T-helper 17 cell (primary cell): ENCODE results near the gene TRIM39. TPM values are rescaled to one million over a fixed set of nuclear protein-coding genes. Genes with fewer than 3 reads are reported as not detected.

Experiments
- ATAC-seq: fragments of 150-1000 bp; cut with Tn5 transposase; 2 replicates; pipeline ENCODE4 v1.10.0; 2021; ENCODE audit warnings: mild to moderate bottlenecking, moderate library complexity
- DNase-seq, 3 donors: peaks; one replicate each; pipeline versions ENCODE4 v3.0.0 to v3.0.0-alpha.2; 2020 to 2021
- H3K9me3 ChIP-seq: one replicate; pipeline ENCODE4 v1.7.0; 2013; ENCODE audit warnings: low read length, mild to moderate bottlenecking; ENCODE audit not compliant: control insufficient read depth, poor library complexity, severe bottlenecking
- H3K27ac Mint-ChIP-seq: one replicate; pipeline ENCODE4 v1.8.0; 2022; ENCODE audit warnings: mild to moderate bottlenecking, moderate library complexity, mixed read lengths
- H3K27me3 Mint-ChIP-seq: one replicate; pipeline ENCODE4 v1.8.0; 2022; ENCODE audit warnings: mixed read lengths
- H3K36me3 Mint-ChIP-seq: one replicate; pipeline ENCODE4 v1.8.0; 2022; ENCODE audit warnings: low read depth, mixed read lengths
- H3K4me1 Mint-ChIP-seq: one replicate; pipeline ENCODE4 v1.8.0; 2022; ENCODE audit warnings: mild to moderate bottlenecking, mixed read lengths
- H3K4me3 Mint-ChIP-seq: one replicate; pipeline ENCODE4 v1.8.0; 2022; ENCODE audit warnings: mild to moderate bottlenecking, moderate library complexity, mixed read lengths
- total RNA-seq, 4 donors: library from RNA in 2 of 4; stranded (reverse) in 2 of 4; gene quantifications; one replicate each; pipeline ENCODE4 v1.2.3 and lab custom pipeline; 2022 to 2026

Gene TRIM39
- total RNA-seq, 2 donors from 2014 or later = 41.4 to 47.3 TPM

DNA sequence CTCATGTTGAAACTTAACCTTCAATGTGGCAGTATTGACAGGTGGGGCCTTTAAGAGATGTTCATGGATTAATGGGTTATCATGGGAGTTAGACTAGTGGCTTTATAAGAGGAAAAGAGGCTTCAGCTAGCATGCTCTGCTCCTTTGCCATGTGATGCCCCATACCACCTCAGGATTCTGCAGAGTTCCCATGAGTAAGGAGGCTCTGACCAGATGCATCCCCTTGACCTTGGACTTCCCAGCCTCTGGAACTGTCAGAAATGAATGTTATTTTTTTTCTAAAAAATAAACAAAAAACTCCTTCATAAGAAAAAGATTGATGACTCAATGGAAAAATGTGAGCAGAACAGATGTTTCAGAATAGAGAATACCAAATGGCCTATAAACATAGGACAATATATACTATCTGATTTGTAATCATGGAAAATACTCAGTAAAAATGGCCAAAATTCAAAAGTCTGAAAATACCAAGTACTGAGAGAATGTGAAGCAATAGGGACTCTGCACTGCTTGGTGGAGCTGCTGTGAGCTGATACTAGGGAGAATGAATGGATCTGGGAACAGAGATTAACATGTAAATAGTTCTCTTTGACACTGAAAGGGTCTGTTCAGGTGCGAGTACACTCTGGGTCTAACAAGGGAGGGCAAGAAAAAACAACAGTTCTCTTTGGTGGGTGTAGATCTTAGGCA is 7.4 kb upstream of the TRIM39 start:
- Mint-ChIP-seq H3K27me3 (no peaks in the 10 kb centered on the region), H3K27ac (no peak overlapping the region), H3K4me1 (peaks cover 39% of the 10 kb centered on the region), H3K36me3 (peaks cover 4% of the 10 kb centered on the region), H3K4me3 (no peak overlapping the region)
- H3K9me3 ChIP-seq = no peaks in the 10 kb centered on the region
- ATAC-seq = no peak
- no peak for DNase-seq

DNA sequence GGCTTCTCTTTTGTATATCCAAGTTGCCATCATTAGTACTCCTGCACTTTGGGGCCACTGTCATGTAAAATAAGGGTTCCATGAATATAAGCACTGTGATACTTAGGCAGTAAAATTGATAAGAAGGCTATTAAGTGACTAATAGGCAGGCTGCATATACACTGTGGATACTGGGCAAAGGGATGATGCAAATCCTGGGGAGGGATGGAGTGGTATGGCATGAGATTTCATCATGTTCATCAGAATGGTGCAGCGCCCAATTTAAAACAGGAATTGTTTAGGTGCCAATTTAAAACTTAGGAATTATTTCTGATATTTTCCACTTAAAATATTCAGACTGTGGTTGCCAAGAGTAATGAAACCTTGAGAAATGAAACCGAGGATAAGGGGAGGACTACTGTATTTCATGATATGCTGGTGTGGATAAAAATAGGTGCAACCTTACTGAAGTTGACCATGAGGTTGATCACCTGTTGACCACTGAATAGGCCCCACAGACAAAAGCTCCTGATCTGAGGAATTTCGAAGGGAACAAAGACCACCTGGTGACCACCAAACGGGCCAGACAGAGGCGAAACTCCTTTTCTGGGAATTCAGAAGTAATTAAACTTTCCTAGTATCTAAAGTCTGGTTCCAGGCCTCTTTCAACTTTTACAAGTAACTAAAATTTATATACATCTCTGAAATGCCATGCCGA is 4.9 kb upstream of the TRIM39 start:
- Mint-ChIP-seq H3K4me3 (peak overlapping the region; percentile 53), H3K27ac (no peak overlapping the region), H3K27me3 (no peaks in the 10 kb centered on the region), H3K36me3 (peaks cover 6% of the 10 kb centered on the region), H3K4me1 (peaks cover 54% of the 10 kb centered on the region)
- DNase-seq (no peak), ATAC-seq (no peak)
- no peaks in the 10 kb centered on the region for H3K9me3 ChIP-seq

DNA sequence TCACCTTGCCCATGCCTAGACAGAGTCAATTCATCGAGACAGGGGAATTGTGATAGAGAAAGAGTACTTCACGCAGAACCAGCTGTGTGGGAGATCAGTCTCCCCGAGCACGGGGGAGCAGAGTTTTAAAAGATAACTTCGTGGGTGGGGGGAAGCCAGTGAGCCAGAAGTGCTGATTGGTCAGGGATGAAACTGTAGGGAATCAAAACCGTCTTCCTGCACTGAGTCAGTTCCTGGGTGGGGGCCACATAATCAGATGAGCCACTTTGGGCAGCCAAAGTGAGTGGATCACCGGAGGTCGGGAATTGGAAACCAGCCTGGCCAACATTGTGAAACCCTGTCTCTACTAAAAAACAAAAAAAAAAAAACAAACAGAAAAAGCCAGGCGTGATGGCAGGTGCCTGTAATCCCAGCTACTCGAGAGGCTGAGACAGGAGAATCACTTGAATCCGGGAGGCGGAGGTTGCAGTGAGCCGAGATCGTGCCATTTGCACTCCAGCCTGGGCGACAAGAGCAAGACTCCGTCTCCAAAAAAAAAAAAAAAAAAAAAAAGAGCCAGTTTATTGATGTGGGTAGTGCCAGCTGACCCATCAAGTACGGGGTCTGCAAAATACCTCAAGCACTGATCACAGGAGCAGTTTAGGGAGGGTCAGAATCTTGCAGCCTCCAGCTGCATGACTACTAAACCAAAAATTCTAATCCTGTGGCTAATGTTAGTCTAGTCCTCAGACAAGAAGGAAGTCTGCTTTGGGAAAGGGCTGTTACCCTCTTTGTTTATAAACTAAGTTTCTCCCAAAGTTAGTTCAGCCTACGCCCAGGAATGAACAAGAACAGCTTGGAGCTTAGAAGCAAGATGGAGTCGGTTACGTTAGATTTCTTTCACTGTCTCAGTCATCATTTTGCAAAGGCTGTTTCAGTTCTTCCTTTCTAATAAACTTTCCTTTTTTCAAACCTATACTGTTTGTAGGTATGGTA is 3.9 kb upstream of the TRIM39 start:
- Mint-ChIP-seq H3K4me1 (peaks cover 56% of the 10 kb centered on the region), H3K27ac (peak overlapping the region; percentile 29), H3K4me3 (peak overlapping the region; percentile 75), H3K36me3 (peaks cover 9% of the 10 kb centered on the region), H3K27me3 (no peaks in the 10 kb centered on the region)
- ATAC-seq (no peak), DNase-seq (no peak)
- H3K9me3 ChIP-seq = no peaks in the 10 kb centered on the region

DNA sequence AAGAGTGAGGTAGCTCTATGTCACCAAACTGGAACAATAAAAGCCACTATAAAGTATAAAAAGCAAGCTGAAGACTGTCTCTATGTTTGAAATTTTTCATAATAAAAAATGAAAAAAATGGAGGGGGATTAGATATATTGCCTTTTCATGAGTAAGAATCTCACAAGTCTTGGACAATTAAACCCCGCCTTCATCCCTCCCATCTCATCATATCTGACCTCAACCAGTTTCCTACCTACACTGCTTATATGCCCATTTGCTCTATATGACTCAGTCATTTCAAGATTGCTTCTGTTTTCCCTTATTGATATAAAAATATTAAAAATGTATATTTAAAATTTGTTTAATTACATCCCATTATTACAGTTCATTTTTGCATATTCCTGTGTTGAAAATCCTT is 2.9 kb upstream of the TRIM39 start:
- Mint-ChIP-seq H3K4me3 (no peak overlapping the region), H3K36me3 (peaks cover 10% of the 10 kb centered on the region), H3K4me1 (peaks cover 52% of the 10 kb centered on the region), H3K27ac (peak overlapping the region; percentile 29), H3K27me3 (no peaks in the 10 kb centered on the region)
- ATAC-seq = no peak
- DNase-seq = no peak
- no peaks in the 10 kb centered on the region for H3K9me3 ChIP-seq

DNA sequence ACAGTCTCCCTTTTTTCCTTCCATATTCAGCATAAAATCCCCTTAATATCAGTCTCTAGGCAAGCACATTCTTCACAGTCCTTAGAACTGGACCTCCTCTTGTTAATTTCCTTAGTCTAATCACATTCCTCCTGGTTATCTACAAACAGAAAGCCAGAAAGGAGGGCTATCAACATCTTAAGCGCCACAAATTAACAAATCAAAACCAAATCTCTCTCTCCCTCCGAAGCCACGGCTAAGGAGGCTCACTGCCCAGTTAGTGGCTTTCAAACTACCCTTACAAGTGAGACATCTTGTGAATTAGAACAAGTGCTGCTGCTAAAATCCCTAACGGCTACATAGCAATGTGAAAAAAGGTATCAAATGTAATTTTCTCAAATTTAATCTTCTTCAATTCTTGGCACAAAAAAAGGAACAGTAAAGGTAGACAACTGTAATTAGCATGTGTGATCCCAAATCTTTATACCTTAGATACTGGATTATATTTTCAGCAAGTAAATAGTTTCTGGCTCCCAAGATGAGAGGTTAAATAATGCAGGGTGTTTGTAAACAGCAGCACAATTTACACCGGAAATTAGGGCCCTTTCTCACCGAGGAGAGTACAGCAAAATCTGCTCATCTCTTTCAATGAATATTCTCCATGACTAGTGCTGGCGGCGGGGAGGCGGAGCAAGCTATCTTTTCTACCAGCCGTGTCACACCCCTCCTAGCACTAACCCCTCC is 1.4 kb upstream of the TRIM39 start:
- peaks cover 13% of the 10 kb centered on the region for H3K36me3 Mint-ChIP-seq
- peak; percentile 54 to 70 (median 62) for DNase-seq
- no peaks in the 10 kb centered on the region for H3K27me3 Mint-ChIP-seq
- H3K4me1 Mint-ChIP-seq = peaks cover 50% of the 10 kb centered on the region
- H3K4me3 Mint-ChIP-seq = peak overlapping the region; percentile 96
- H3K9me3 ChIP-seq = no peaks in the 10 kb centered on the region
- ATAC-seq = peak; percentile 71
- peak overlapping the region; percentile 98 for H3K27ac Mint-ChIP-seq

DNA sequence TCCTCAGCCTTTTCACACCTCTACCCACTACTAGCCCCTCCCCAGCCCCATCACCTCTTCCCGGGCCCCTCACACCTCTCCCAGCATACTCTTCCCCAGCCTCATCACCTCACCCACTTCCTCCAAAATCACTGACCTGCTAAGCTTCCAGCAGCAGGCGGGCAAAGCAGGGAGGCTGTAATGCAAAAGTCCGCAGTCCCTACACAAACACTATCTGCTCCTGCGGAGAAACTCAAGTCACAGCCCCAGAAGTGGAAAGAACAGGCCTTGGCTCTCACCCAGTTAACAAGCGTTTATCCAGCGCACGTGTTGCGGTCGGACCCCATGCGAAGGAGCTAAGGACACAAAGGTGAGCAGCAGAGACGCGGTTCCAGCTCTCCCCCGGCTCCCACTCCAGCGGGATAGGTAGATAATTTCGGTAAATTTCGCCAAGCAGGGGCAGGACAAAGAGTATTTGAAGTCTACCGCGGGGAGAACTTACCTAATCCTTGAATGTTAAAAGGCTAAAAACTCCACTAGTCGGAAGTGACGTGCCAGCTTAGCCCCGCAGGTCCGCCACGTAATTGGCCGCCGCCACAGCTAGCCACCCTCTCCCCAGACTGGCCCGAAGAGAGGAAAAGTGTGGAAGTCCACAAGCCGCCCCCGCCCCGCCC is 728 bp upstream of the TRIM39 start:
- no peaks in the 10 kb centered on the region for H3K9me3 ChIP-seq
- DNase-seq = peak in 2 of 3 donors; percentile 55 to 67
- Mint-ChIP-seq H3K27me3 (no peaks in the 10 kb centered on the region), H3K4me1 (peaks cover 46% of the 10 kb centered on the region), H3K4me3 (peak overlapping the region; percentile 96), H3K36me3 (peaks cover 13% of the 10 kb centered on the region), H3K27ac (peak overlapping the region; percentile 98)
- ATAC-seq = peak; percentile 55

DNA sequence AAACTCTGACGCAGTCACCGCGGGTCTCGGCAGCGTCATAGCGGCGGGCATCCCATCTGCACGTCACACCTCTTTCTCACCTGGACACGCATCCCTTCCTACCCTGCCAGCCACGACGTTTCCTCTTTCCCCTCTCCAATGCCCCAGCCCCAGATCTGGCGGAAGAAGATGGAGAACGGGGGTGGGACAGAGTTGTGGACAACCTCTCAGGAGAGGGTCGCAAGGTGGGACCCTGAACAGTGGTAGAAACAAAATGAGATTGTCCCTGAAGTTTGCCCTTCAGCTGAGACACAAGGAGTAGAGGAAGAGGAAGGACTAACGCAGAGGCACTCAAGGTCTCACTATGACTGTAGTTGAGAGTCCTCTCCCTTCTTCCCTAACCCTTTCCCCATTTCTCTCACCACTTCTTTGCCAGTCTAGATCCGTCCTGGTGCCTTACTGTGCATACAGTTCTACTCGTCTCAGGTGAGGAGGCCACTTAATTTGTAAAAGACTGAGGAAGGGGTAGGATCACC is 562 bp downstream of the TRIM39 start:
- H3K27me3 Mint-ChIP-seq = no peaks in the 10 kb centered on the region
- ATAC-seq (no peak), DNase-seq (no peak)
- H3K36me3 Mint-ChIP-seq = peaks cover 13% of the 10 kb centered on the region
- H3K27ac Mint-ChIP-seq = peak overlapping the region; percentile 98
- no peaks in the 10 kb centered on the region for H3K9me3 ChIP-seq
- H3K4me3 Mint-ChIP-seq = peak overlapping the region; percentile 96
- peaks cover 44% of the 10 kb centered on the region for H3K4me1 Mint-ChIP-seq

DNA sequence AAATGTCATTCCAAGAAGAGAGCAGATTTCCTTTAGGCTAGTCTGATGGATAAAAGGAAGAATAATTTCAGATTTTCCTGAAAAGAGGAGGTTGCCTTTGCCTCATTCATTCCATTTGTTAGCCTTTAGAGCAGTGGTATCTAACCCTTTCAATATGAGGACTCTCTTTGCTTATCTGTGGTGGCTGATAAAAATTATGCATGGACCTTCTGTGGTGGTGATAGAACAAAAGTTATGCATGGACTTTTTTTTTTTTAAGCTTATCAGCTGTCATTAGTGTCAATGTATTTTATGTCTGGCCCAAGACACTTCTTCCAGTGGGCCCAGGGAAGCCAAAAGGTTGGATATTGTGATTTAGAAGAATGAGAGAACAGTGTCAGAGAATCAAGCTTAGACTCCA is 1.7 kb downstream of the TRIM39 start:
- H3K4me3 Mint-ChIP-seq = peak overlapping the region; percentile 96
- peaks cover 39% of the 10 kb centered on the region for H3K4me1 Mint-ChIP-seq
- H3K27ac Mint-ChIP-seq = peak overlapping the region; percentile 98
- no peaks in the 10 kb centered on the region for H3K9me3 ChIP-seq
- DNase-seq (no peak), ATAC-seq (no peak)
- peaks cover 13% of the 10 kb centered on the region for H3K36me3 Mint-ChIP-seq
- H3K27me3 Mint-ChIP-seq = no peaks in the 10 kb centered on the region

DNA sequence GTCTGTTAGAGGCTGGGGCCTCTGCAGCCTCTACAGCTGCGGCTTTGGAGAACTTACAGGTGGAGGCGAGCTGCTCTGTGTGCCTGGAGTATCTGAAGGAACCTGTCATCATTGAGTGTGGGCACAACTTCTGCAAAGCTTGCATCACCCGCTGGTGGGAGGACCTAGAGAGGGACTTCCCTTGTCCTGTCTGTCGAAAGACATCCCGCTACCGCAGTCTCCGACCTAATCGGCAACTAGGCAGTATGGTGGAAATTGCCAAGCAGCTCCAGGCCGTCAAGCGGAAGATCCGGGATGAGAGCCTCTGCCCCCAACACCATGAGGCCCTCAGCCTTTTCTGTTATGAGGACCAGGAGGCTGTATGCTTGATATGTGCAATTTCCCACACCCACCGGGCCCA is 2.6 kb downstream of the TRIM39 start:
- no peak for DNase-seq
- Mint-ChIP-seq H3K27me3 (no peaks in the 10 kb centered on the region), H3K36me3 (peaks cover 13% of the 10 kb centered on the region), H3K4me3 (no peak overlapping the region), H3K27ac (peak overlapping the region; percentile 98), H3K4me1 (peaks cover 42% of the 10 kb centered on the region)
- H3K9me3 ChIP-seq = no peaks in the 10 kb centered on the region
- ATAC-seq = no peak

DNA sequence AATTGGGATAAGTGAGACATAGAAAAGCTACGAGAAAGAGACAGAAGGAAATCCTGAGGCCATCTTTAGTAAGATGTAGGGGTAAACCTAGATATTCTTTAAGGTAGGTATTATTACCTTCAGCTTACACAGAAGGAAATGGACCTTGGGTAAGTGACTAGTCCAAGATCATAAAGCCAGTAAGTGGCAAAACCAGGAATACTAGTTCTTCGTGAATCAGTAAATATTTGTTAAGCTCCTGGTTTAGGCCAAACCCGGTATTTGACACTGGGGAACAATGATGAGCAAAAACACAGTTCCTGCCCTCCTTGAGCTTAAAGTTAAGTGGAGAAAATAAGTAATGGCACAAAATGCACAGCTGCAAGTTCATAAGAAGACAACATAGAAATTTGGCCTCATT is 5.3 kb downstream of the TRIM39 start:
- ATAC-seq (no peak), DNase-seq (no peak)
- Mint-ChIP-seq H3K27me3 (no peaks in the 10 kb centered on the region), H3K4me1 (peaks cover 24% of the 10 kb centered on the region), H3K36me3 (peaks cover 16% of the 10 kb centered on the region), H3K4me3 (no peak overlapping the region), H3K27ac (no peak overlapping the region)
- no peaks in the 10 kb centered on the region for H3K9me3 ChIP-seq

DNA sequence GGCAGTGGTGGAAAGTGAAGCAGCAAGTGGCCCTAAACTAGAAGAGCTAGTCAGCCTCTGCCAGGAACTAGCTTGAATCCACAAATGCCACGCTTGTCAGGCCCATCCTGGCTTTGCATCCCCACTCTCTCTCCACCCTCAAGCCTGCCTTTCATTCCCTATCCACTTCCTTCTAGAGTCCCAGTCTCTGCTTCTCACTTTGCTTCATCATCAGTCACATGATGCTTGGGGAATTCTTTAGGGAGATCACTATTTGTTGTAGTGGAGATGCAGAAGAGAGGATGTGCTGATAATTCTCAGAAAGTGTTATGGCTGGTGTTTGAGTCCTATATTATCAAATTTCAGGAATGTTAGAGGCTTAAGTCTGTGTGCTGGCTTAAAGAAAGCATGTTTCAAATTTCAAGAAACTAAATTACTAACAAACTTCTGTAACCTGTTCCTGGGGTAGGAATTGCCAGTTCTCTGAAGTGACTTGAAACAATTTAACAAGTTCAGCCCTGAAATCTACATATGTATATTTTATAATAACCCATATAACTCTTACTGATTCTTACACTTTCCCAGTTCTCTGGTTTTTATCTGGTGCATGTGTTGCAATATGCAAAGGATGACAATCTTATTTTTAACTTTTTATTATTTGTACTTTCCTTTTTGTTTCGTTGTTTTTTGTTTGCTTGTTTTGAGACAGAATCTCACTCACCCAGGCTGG is 7.5 kb downstream of the TRIM39 start:
- Mint-ChIP-seq H3K36me3 (peaks cover 9% of the 10 kb centered on the region), H3K27me3 (no peaks in the 10 kb centered on the region), H3K27ac (no peak overlapping the region), H3K4me3 (no peak overlapping the region), H3K4me1 (peaks cover 11% of the 10 kb centered on the region)
- ATAC-seq = no peak
- no peak for DNase-seq
- no peaks in the 10 kb centered on the region for H3K9me3 ChIP-seq
